Coronary artery (tissue), 2 donors: ENCODE data around the gene TUBA3E.
A peak's percentile ranks its signal among the peaks of the same experiment; 100 is the strongest.
"Not testable (repeated sequence)": the region's sequence is repeated elsewhere in the genome, so short reads cannot be mapped to it uniquely, and the experiment has no call there.

Experiments
- DNase-seq: peaks from one replicate; pipeline ENCODE4 v3.0.0-alpha.2; 2017; ENCODE audit warnings: low spot score
- H3K27ac ChIP-seq, 2 donors: fragments of 200-600 bp; sonication (generic); one replicate each; pipeline ENCODE4 v1.5.1; 2016 to 2019
- H3K4me3 ChIP-seq: fragments of 200-600 bp; sonication (generic); 2 replicates; pipeline ENCODE4 v1.5.1; 2016; ENCODE audit warnings: mild to moderate bottlenecking, moderate library complexity
- CTCF ChIP-seq: fragments of 200-600 bp; sonication (generic); IDR thresholded peaks from one replicate; pipeline ENCODE4 v1.5.1; 2019; ENCODE audit warnings: antibody characterized with exemption

Gene TUBA3E

GRCh38 chr2:130152816-130153595, 45.2 kb downstream of the TUBA3E start:
- no peak overlapping the region for H3K27ac ChIP-seq
- no peak for DNase-seq
- no peak overlapping the region for H3K4me3 ChIP-seq
- no peak for TF ChIP-seq CTCF

- not testable (repeated sequence) for DNase-seq, H3K4me3 ChIP-seq, H3K27ac ChIP-seq
These were observed 46.0 kb downstream of the TUBA3E start for GRCh38 chr2:130152136-130152815.

GRCh38 chr2:130151145-130151512, 47.1 kb downstream of the TUBA3E start:
- H3K4me3 ChIP-seq, H3K27ac ChIP-seq, DNase-seq: not testable (repeated sequence)

GRCh38 chr2:130150181-130151144, 47.8 kb downstream of the TUBA3E start:
- no peak for DNase-seq
- no peak overlapping the region for H3K27ac ChIP-seq
- no peak overlapping the region for H3K4me3 ChIP-seq
- no peak for TF ChIP-seq CTCF

- H3K4me3 ChIP-seq, DNase-seq, H3K27ac ChIP-seq: not testable (repeated sequence)
These were observed 49.7 kb downstream of the TUBA3E start for GRCh38 chr2:130148515-130148914.

GRCh38 chr2:130145006-130145414, 53.2 kb downstream of the TUBA3E start, which contains the start of gene CCDC74B:
Gene CCDC74B, minus strand, starts transcription at chr2:130145112. Its CDS starts 116 bp downstream, at chr2:130144996.
- not testable (repeated sequence) for DNase-seq, H3K27ac ChIP-seq
- peak within 1 kb of the TSS; percentile 67 for H3K4me3 ChIP-seq

- H3K4me3 ChIP-seq: peak overlapping the region; percentile 67
- H3K27ac ChIP-seq, DNase-seq: not testable (repeated sequence)
These were observed 54.8 kb downstream of the TUBA3E start for GRCh38 chr2:130143266-130144039.

GRCh38 chr2:130142396-130143265, 55.6 kb downstream of the TUBA3E start:
- H3K4me3 ChIP-seq, H3K27ac ChIP-seq: not testable (repeated sequence)
- DNase-seq: peak; percentile 52
